Panc1 (cell line): ENCODE data around the gene ZDHHC14.

Source experiments
- CTCF ChIP-seq: fragments of 450-650 bp; IDR thresholded peaks from 2 replicates; pipeline ENCODE4 v1.5.1; 2017; ENCODE audit warnings: mild to moderate bottlenecking
- SIN3A ChIP-seq: IDR thresholded peaks from 2 replicates; pipeline ENCODE4 v1.6.1; 2012; ENCODE audit warnings: low read depth, mild to moderate bottlenecking, low read length, moderate library complexity, borderline replicate concordance; ENCODE audit not compliant: insufficient read depth

- TF ChIP-seq CTCF (no peak), SIN3A (no peak)
Measured at GRCh38 chr6:157392927-157393668, 12.1 kb downstream of the ZDHHC14 start.
